Fibroblast of peridontal ligament (primary cell): ENCODE measurements around the gene OSBPL6.

ENCODE experiments used
- DNase-seq: peaks from one replicate; pipeline ENCODE4 v3.0.0-alpha.2; 2010; ENCODE audit errors: extremely low read depth

The OSBPL6 gene

GRCh38 chr2:178271629-178272333 lies 77.5 kb downstream of the OSBPL6 start:
- DNase-seq = peak; percentile 70

- DNase-seq = no peak
These were observed 79.6 kb downstream of the OSBPL6 start for GRCh38 chr2:178273787-178274360.

- no peak for DNase-seq
These were observed 81.3 kb downstream of the OSBPL6 start for GRCh38 chr2:178275600-178275999.

- no peak for DNase-seq
These were observed 83.5 kb downstream of the OSBPL6 start for GRCh38 chr2:178277741-178278197.

GRCh38 chr2:178279142-178279541 lies 84.8 kb downstream of the OSBPL6 start:
- peak; percentile 86 for DNase-seq

GRCh38 chr2:178279636-178280035 lies 85.3 kb downstream of the OSBPL6 start:
- no peak for DNase-seq

- peak; percentile 72 for DNase-seq
These were observed 86.0 kb downstream of the OSBPL6 start for GRCh38 chr2:178280244-178280852.

GRCh38 chr2:178282075-178282815 lies 87.9 kb downstream of the OSBPL6 start:
- DNase-seq = no peak

GRCh38 chr2:178283341-178283918 lies 89.1 kb downstream of the OSBPL6 start:
- no peak for DNase-seq

- DNase-seq = no peak
These were observed 90.4 kb downstream of the OSBPL6 start for GRCh38 chr2:178284613-178285286.

- DNase-seq = no peak
These were observed 90.9 kb downstream of the OSBPL6 start for GRCh38 chr2:178285287-178285615.

GRCh38 chr2:178286636-178287035 lies 92.3 kb downstream of the OSBPL6 start:
- no peak for DNase-seq

- DNase-seq = no peak
These were observed 93.5 kb downstream of the OSBPL6 start for GRCh38 chr2:178287652-178288344.

GRCh38 chr2:178291703-178292102 lies 97.4 kb downstream of the OSBPL6 start:
- no peak for DNase-seq

- no peak for DNase-seq
These were observed 98.3 kb downstream of the OSBPL6 start for GRCh38 chr2:178292586-178292985.

GRCh38 chr2:178295115-178295514 lies 100.8 kb downstream of the OSBPL6 start:
- no peak for DNase-seq

- no peak for DNase-seq
These were observed 101.6 kb downstream of the OSBPL6 start for GRCh38 chr2:178295906-178296305.

- DNase-seq = no peak
These were observed 102.2 kb downstream of the OSBPL6 start for GRCh38 chr2:178296394-178297090.

GRCh38 chr2:178297091-178297411 lies 102.7 kb downstream of the OSBPL6 start:
- no peak for DNase-seq

GRCh38 chr2:178298785-178299212 lies 104.5 kb downstream of the OSBPL6 start:
- DNase-seq = no peak
